RPMI7951 (cell line): ENCODE measurements around the gene DYSF. TPM values are rescaled to one million over a fixed set of nuclear protein-coding genes. Genes with fewer than 3 reads are reported as not detected.

Source experiments
- DNase-seq: peaks from one replicate; pipeline ENCODE4 v3.0.0-alpha.2; 2012; ENCODE audit warnings: low read depth
- total RNA-seq: library from RNA; depleted of rRNA; stranded (reverse); fragments of >200 nt; shearing (Covaris generic); gene quantifications from 2 replicates; pipeline ENCODE4 v1.2.3, GENCODE V29; 2014

Gene DYSF
- total RNA-seq, 1 experiment from 2014 or later: 1.2 TPM

DNA sequence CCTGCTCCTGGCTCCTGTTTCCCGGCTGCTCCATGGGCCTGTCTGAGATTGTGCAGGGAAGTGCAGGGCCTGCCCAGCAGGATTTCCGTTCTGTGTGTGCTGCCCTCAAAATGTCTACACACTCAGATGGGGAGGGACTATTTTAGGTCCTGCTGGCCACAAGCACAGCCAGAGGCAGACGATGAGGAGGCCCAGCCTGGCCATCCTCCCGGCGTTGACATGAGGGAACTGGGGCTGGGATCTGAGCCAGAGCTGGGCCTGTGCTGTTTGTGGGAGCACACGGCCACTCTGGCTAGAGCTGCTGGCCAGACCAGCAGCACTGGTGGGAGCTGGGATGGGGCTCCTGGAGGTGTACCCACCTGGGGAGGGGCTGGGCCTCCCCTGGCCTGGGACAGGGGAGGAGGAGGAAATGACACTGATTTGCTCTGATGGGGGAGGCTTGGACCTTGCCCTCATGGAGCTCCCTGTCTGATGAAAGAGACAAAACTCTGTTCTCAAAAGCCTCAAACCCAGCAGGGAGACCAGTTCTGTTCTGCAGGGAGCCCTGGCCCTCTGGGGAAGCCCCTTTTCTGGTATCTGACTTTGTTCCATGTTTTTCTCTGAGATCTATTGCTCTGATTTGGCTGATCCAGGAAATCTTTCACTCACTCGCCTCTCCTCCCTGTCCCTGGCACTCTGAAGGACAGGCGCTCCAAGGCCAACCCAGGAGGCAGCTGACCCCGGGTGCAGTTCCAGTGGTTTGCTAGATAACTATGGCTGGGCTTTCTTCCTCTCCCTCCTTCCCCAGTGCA lies 161.8 kb downstream of the DYSF start:
- peak; percentile 88 for DNase-seq

- no peak for DNase-seq
Observed at GRCh38 chr2:71615767-71616730, 162.7 kb downstream of the DYSF start.

- no peak for DNase-seq
Observed at GRCh38 chr2:71617266-71617665, 163.9 kb downstream of the DYSF start.

DNA sequence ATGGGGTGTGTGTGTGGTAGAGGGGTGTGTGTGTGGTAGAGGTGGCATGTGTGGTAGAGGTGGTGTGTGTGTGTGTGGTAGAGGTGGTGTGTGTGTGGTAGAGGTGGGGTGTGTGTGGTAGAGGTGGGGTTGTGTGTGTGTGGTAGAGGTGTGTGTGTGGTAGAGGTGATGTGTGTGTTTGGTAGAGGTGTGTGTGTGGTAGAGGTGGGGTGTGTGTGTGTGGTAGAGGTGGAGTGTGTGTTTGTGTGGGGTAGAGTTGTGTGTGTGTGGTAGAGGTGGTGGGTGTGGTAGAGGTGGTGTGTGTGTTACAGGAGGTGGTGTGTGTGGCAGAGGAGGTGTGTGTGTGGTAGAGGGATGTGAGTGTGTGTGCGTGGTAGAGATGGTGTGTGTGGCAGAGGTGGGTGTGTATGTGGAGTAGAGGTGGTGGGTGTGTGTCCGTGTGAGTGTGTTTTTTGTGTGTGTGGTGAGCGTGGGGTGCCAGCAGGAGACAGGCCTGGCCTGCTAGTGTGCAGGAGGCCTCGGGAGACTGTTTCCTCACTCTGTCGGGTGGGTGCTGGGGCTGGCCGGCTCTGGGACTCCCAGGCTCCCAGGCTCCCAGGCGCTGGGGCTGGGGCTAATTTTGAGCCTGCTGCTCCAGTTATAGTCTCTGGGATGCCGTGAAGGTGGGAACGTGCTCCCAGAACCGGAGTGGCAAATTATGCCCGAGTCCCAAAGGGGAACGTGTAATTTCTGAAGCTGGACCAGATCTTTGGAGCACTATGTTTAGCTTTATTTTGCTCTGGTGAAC lies 165.2 kb downstream of the DYSF start:
- DNase-seq: peak; percentile 60

- peak; percentile 70 for DNase-seq
Observed at GRCh38 chr2:71619230-71619741, 165.9 kb downstream of the DYSF start.

DNA sequence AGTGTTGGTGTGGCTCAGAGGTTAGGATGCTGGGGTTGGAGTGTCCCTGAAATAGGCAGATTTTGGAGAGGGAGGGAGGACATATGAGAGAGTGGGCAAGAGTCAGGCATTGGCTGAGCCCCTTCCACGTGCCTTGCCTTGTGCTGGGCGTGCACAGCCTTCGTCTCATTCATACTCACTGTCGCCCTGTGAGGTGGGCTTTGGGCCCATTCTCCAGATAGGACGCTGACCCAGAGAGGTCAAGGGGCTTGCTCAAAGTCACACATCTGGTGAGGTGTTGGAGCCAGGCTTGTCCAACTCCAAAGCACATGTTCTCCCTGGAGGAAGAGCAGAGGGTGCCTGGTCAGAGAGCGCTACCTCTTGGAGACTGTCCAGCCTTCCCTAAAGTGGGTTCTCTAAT lies 166.8 kb downstream of the DYSF start:
- DNase-seq: no peak

GRCh38 chr2:71620851-71621251 lies 167.5 kb downstream of the DYSF start:
- no peak for DNase-seq

- DNase-seq: no peak
Observed at GRCh38 chr2:71629273-71629672, 175.9 kb downstream of the DYSF start.

DNA sequence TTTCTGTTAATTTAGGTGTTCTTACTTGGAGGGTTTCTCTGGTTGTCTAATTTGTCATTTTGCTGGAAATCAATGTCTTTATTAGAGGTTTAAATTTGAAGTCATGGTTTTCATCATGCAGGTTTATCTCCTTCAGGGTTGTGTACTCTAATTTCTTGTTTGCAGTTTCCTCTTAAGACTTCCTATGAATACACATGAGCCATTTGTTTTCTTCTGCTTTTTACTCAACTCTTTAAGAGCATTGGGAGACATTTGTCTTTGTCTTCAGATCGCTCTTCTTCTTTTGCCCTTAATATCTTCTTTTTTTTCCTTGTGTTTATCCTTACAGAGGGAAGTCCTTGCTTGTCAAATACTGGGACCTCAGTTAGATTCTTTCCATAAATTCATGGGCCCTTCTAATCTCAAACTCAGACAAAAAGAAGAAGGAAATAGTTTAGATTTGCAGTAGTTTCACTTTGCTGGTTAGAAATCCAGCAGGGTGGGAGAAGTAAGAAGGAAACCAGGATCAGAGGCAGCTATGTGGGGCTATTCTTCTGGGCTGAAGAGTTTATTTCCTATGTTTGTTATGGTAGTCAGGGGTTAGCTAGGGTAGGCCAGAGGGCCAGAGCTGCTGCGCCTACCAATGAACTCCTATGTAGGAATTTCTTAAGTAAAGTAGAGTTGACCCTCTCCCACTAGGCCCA lies 176.6 kb downstream of the DYSF start:
- DNase-seq: no peak

DNA sequence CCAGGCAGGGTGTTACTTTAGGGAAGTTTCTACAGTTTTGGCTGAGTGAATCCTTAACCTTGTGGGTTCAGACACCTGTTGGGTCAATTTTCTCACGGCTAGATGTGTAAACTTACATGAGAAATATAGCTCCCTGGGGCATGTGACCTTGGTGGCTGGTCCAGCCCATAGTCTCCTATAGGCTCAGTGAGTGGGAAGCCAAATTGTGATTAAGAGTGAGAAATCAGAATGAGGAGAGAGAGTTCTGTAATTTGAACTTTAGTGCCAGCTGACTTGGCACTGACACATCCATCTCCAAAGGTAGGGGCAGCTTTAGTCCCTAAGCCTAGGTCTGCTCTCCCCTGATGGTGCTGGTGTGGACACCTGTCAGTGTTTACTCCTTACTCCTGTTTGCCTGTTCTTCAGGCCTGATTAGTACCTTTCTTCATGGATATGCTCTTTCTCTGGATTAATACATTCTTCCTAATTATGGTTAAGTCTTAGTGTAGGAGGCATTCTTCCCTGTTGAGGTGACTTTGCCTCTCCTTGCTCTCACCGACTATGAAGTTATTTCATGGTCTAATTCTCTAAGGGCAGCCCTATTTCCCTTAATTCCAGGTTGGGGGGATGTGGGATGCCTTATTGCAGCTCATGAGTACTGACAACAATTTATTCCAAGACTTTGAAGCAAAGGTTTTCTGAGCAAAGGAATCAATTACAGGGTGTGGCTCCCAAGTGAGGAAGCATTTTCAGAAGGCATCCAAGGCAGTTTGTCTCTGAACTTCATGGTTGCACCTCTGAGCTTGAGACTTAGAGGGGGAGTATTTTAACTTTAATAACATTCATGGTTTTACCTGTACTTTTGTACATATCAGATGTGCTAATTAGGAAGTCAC lies 177.3 kb downstream of the DYSF start:
- no peak for DNase-seq

DNA sequence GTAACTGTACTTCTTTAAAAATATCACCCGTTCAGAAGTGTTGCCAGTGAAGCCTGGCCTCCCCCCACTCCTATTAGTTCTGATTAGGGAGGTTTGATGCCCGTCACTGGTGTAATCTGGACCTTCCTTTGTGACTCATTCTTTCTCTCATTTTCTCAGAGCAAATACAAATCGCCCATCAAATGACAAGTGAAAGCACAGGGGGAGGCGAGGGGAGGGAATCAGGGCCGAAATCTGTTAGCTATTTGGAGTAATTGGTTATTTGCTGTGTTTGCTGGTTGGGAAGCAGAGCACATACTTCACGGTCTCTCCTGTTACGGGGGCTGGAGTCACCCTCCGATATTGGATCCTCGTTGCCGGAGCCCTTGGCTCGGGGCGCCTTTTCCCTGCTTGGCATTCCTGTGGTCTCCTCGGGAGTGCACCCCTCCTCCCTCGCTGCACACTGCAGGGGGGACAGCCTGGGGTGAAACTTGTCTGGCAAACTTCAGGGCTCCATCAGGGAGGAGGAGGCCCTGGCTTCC lies 178.1 kb downstream of the DYSF start:
- peak; percentile 86 for DNase-seq

GRCh38 chr2:71633086-71633485 lies 179.7 kb downstream of the DYSF start:
- DNase-seq: no peak

DNA sequence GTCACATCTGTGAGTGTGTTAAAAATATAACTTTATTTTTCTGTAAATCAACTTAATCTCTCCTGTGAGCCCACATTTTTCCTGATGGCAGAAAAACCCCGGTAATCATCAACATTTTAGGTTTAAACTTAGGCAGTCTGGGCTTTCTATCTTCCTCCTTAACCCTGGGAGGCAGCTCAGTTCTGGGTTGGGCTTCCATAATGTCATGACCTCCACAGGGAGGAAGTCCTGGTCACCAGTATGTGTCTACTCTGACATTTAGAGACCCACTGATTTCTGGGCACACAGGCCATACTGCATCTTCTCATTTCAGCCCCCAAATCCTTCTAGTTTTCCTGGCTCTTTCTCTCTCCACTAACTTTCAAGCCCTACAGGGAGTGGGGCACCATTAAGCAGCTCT lies 181.2 kb downstream of the DYSF start:
- DNase-seq: no peak

DNA sequence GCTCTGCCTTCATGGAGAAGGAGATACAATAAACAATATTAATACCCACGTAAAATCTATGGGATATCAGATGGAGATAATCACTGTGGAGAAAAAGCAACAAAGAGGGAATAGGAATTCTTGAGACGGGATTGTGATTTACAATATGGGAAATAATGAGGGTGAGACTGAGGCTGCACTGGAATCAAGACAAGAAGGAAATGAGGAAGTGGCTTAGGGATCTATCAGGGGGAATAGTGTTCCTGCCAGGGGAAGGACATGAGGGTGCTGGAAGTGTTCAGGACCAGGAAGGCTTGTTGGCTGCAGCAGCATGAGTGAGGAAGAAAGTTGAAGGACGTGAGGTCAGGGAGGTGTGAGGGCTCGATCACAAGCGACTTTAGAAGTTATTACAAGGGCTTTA lies 182.4 kb downstream of the DYSF start:
- no peak for DNase-seq

- DNase-seq: no peak
Observed at GRCh38 chr2:71637168-71637567, 183.8 kb downstream of the DYSF start.

GRCh38 chr2:71637736-71638135 lies 184.4 kb downstream of the DYSF start:
- no peak for DNase-seq

DNA sequence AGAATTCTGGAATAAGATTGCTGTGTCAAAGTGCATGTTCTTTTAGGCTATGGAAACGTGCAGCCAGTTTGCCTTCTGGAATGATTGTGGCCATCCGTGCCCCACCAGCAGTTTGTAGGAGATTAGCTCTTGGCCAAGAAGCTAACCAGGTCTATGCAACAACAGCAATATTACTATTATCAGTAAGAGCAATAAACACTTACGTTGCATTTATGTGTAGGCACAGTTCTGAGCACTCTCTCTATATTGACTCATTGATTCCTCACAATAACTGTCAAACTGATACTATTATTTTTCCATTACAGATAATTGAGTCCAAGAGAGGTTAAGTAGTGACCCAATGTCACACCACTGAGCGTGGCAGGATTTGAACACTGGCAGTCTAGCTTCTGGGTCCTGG lies 186.4 kb downstream of the DYSF start:
- DNase-seq: no peak

GRCh38 chr2:71640489-71640888 lies 187.1 kb downstream of the DYSF start:
- DNase-seq: peak; percentile 53

DNA sequence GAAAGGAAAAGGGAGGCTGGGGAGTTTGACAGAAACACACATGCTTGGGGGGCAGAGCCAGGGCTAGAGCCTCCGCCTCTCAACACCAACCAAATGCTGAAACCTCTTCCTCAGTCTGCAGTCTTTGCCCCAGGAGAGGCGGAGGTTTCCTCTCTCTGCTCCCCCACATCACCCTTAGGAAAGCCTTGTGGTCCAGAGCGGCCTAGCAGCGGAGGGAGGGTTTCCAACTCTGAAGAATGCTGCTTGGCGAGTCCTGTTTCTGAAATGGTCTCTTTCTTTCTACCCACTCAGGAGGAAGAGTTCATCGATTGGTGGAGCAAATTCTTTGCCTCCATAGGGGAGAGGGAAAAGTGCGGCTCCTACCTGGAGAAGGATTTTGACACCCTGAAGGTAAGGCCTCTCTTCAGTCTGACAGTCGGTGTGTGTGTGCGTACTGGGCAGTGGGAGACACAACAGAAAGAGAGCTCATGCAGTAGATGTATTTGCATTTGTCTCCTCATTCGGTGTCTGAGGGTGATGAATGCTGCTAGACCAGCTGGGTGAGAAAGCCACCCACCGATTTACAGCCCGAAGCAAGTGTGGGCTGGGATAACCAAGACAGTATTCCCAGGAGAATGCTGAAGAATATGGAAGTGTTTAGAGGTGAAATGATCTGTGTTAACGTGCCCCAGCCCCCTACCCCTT lies 190.5 kb downstream of the DYSF start:
- no peak for DNase-seq
